Spleen (tissue), 11 donors: ENCODE data around the gene CCDC59. TPM values are rescaled to one million over a fixed set of nuclear protein-coding genes. Genes with fewer than 3 reads are reported as not detected.

ENCODE experiments used
- DNase-seq: peaks from one replicate; pipeline ENCODE4 v3.0.0-alpha.2; 2020
- H3K27ac ChIP-seq, 8 donors: fragments of 200-600 bp; sonication (generic) in 7 of 8; 1 replicate in 4 of 8; 2 replicates in 4 of 8; pipeline versions ENCODE4 v1.5.0 to v1.8.0; 2016 to 2021; ENCODE audit warnings: inconsistent platforms in 4 of 8, mild to moderate bottlenecking in 4 of 8, moderate library complexity in 1 of 8
- H3K27me3 ChIP-seq, 7 donors: fragments of 200-600 bp; sonication (generic) in 6 of 7; replicated peaks in 1 of 7; 1 replicate in 4 of 7; 2 replicates in 3 of 7; pipeline versions ENCODE4 v1.5.0 to v1.8.0; 2016 to 2021; ENCODE audit warnings: inconsistent platforms in 3 of 7, mild to moderate bottlenecking in 1 of 7
- H3K36me3 ChIP-seq, 6 donors: fragments of 200-600 bp; sonication (generic) in 5 of 6; 1 replicate in 4 of 6; 2 replicates in 2 of 6; pipeline versions ENCODE4 v1.5.0 to v1.8.0; 2016 to 2021; ENCODE audit warnings: inconsistent platforms in 2 of 6
- H3K4me1 ChIP-seq, 6 donors: fragments of 200-600 bp; sonication (generic) in 5 of 6; 1 replicate in 3 of 6; 2 replicates in 3 of 6; pipeline versions ENCODE4 v1.5.0 to v1.8.0; 2016 to 2021; ENCODE audit warnings: inconsistent platforms in 3 of 6
- H3K4me3 ChIP-seq, 8 donors: fragments of 200-600 bp; sonication (generic) in 7 of 8; 1 replicate in 4 of 8; 2 replicates in 4 of 8; pipeline versions ENCODE4 v1.5.0 to v1.8.0; 2016 to 2021; ENCODE audit warnings: inconsistent platforms in 4 of 8, mild to moderate bottlenecking in 4 of 8, moderate library complexity in 2 of 8
- H3K9me3 ChIP-seq, 8 donors: fragments of 200-600 bp; sonication (generic) in 7 of 8; 1 replicate in 4 of 8; 2 replicates in 4 of 8; pipeline versions ENCODE4 v1.5.0 to v1.8.0; 2016 to 2021; ENCODE audit warnings: inconsistent platforms in 4 of 8
- POLR2A ChIP-seq, 3 donors: fragments of 450-650 bp; IDR thresholded peaks; one replicate each; pipeline ENCODE4 v1.5.1; 2017; ENCODE audit warnings: antibody characterized with exemption in 3 of 3, mild to moderate bottlenecking in 1 of 3
- POLR2AphosphoS5 ChIP-seq, 3 donors: sonication (generic); formaldehyde crosslinking; IDR thresholded peaks; one replicate each; pipeline ENCODE4 v1.5.1; 2017; ENCODE audit warnings: antibody characterized with exemption in 3 of 3
- WGBS, 5 donors: extraction: QIAGEN DNeasy Blood & Tissue Kit in 3 of 5; methylation state at CpG; one replicate each; pipeline versions ENCODE4 v1.1.5 to v1.1.7; 2013 to 2018; 5-methylcytosine and 5-hydroxymethylcytosine counted together
- intact Hi-C: fragments of 100-400 bp; cut with DNase I; formaldehyde crosslinking; loops from one replicate; pipeline ENCODE4 v1.15.0; 2023; ENCODE audit warnings: low total_unique reads
- polyA plus RNA-seq, 3 donors: library from polyadenylated mRNA; stranded (reverse); fragments of 200-250 nt; gene quantifications; one replicate each; pipeline ENCODE4 v1.2.1, GENCODE V29; 2013
- total RNA-seq, 7 donors: library from RNA; depleted of rRNA in 3 of 7; stranded (reverse); fragments of >200 nt in 3 of 7; fragmentation: NEBNext Ultra II Directional in 4 of 7; extraction: Animal tissue kit (Norgen Biotek cat#: 25700) in 4 of 7; gene quantifications; one replicate each; pipeline versions ENCODE4 v1.1.0 to v1.2.1, GENCODE V29; 2016 to 2021
- TF ChIP-seq, protein P1 (sequence below), 11 experiments: fragments of 200-600 bp in 7 of 11; fragments of 450-650 bp in 4 of 11; sonication (generic) in 4 of 11; IDR thresholded peaks in 8 of 11; conservative IDR thresholded peaks in 3 of 11; 1 replicate in 7 of 11; 2 replicates in 4 of 11; pipeline versions ENCODE4 v1.4.0 to v1.8.0; 2016 to 2021; ENCODE audit warnings: antibody characterized with exemption in 11 of 11, inconsistent platforms in 4 of 11, mild to moderate bottlenecking in 1 of 11
- donor health status: healthy with polysubstance abuse.
- donor health status: DM: no; HTN: no; CAD: no; lungs with moderate emphysema.
- donor health status: DM: no; HTN: no; CAD: no.
- donor health status: Bipolar disorder and iron deficiency.
- donor health status: healthy.
- donor health status: DM: no; HTN: no; CAD: no.
- donor health status: DM: yes; HTN: yes; CAD: no.

The CCDC59 gene
- total and polyA plus RNA-seq, 10 donors, result 28.0 to 59.0 (median 43.2) TPM

DNA sequence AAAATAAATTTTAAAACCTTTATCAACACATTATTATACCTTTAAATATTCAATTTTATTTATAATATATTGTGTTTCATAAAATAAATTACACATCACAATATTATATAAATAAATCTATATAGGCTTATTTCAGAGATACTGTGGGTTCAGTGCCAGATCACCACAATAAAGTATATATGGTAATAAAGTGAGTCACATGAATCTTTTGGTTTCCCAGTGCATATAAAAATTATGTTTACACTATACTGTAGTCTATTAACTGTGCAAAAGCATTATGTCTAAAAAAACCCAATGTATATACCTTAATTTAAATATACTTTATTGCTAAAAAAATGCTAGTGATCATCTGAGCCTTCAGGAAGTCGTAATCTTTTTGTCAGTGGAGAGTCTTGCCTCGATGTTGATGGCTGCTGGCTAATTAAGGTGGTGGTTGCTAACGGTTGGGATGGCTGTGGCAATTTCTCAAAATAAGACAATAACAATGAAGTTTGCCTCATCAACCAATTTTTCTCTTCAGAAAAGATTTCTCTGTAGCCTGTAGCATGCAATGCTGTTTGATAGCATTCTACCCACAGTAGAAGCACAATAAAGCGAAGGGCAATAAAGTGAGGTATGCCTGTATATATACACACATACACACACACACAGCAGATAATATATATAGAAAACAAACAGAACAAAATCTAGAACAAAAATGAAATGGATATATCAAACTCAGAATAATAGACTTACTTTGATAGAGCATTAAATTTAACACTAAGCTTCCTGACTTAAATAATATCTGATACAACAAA is 32.4 kb downstream of the CCDC59 start:
- no peak for DNase-seq
- 56 to 67% (median 58%) methylated on average over 4 of the region's 4 CpGs for WGBS, 5 donors
- H3K4me1 ChIP-seq, result no peaks in the 10 kb centered on the region
- H3K27ac ChIP-seq, result no peak overlapping the region
- intact Hi-C loops, result no loop called here
- no peaks in the 10 kb centered on the region for H3K36me3 ChIP-seq
- no peak overlapping the region for H3K4me3 ChIP-seq
- H3K27me3 ChIP-seq, result no peaks in the 10 kb centered on the region
- no peaks in the 10 kb centered on the region for H3K9me3 ChIP-seq
- TF ChIP-seq POLR2A (IDR thresholded peaks at IDR 0.05) (no peak), POLR2AphosphoS5 (IDR thresholded peaks at IDR 0.05) (no peak)
- TF ChIP-seq, protein P1, sequence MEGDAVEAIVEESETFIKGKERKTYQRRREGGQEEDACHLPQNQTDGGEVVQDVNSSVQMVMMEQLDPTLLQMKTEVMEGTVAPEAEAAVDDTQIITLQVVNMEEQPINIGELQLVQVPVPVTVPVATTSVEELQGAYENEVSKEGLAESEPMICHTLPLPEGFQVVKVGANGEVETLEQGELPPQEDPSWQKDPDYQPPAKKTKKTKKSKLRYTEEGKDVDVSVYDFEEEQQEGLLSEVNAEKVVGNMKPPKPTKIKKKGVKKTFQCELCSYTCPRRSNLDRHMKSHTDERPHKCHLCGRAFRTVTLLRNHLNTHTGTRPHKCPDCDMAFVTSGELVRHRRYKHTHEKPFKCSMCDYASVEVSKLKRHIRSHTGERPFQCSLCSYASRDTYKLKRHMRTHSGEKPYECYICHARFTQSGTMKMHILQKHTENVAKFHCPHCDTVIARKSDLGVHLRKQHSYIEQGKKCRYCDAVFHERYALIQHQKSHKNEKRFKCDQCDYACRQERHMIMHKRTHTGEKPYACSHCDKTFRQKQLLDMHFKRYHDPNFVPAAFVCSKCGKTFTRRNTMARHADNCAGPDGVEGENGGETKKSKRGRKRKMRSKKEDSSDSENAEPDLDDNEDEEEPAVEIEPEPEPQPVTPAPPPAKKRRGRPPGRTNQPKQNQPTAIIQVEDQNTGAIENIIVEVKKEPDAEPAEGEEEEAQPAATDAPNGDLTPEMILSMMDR (IDR thresholded peaks at IDR 0.05 in 8 of 11, conservative IDR thresholded peaks at IDR 0.05 in 3 of 11), result no peak

DNA sequence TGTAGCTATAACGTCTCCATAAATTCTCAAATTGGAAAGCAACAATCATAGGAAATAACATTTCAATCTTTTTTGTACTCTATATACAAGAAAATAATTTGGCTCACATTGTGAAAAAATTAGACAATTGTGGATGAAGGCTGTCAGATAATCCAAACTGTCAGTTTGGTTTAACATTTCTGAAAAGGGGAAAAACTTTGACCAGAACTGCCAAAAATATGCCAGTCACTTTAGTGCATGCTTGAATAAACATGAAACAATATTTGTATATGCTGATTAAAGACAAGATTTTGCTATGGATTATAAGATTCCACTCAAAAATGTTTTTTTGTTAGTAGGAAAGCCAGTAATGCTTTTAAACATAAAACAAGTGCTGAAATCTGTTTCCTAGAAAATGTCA is 38.9 kb downstream of the CCDC59 start:
- intact Hi-C loops, result no loop called here
- H3K9me3 ChIP-seq, result no peaks in the 10 kb centered on the region
- TF ChIP-seq, protein P1 (IDR thresholded peaks at IDR 0.05 in 8 of 11, conservative IDR thresholded peaks at IDR 0.05 in 3 of 11), result no peak
- TF ChIP-seq POLR2AphosphoS5 (IDR thresholded peaks at IDR 0.05) (no peak), POLR2A (IDR thresholded peaks at IDR 0.05) (no peak)
- 49 to 83% (median 62%) methylated on average over 1 of the region's 1 CpG for WGBS, 5 donors
- H3K36me3 ChIP-seq, result no peaks in the 10 kb centered on the region
- DNase-seq, result no peak
- H3K27ac ChIP-seq, result no peak overlapping the region
- H3K27me3 ChIP-seq, result peaks cover 0 to 4% (median 0%) of the 10 kb centered on the region in 7 donors
- no peak overlapping the region for H3K4me3 ChIP-seq
- H3K4me1 ChIP-seq, result no peaks in the 10 kb centered on the region

DNA sequence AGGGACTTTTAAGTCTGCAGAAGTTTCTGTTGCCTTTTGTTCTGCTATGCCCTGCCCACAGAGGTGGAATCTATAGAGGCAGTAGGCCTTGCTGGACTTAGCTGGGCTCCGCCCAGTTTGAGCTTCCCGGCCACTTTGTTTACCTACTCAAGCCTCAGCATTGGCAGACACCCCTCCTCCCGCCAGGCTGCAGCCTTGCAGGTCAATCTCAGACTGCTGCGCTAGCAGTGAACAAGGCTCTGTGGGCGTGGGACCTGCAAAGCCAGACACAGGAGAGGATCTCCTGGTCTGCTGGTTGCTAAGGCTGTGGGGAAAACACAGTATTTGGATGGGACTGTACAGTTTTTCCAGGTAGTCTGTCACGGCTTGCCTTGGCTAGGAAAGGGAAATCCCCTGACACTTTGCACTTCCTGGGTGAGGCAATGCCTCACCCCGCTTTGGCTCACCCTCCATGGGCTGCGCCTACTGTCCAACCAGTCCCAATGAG is 43.7 kb downstream of the CCDC59 start:
- no peak overlapping the region for H3K4me3 ChIP-seq
- intact Hi-C loops, result no loop called here
- WGBS, 5 donors, result 46 to 63% (median 53%) methylated on average over 7 to 8 of the region's 8 CpGs
- peaks cover 0 to 11% (median 5%) of the 10 kb centered on the region in 8 donors for H3K9me3 ChIP-seq
- no peak for DNase-seq
- no peak overlapping the region for H3K27ac ChIP-seq
- no peaks in the 10 kb centered on the region for H3K4me1 ChIP-seq
- no peak for TF ChIP-seq POLR2A (IDR thresholded peaks at IDR 0.05)
- TF ChIP-seq, protein P1 (IDR thresholded peaks at IDR 0.05 in 8 of 11, conservative IDR thresholded peaks at IDR 0.05 in 3 of 11), result no peak
- no peak for TF ChIP-seq POLR2AphosphoS5 (IDR thresholded peaks at IDR 0.05)
- no peaks in the 10 kb centered on the region for H3K36me3 ChIP-seq
- H3K27me3 ChIP-seq, result peaks cover 0 to 4% (median 0%) of the 10 kb centered on the region in 7 donors

Other genes starting within 250 kb of the CCDC59 start
- gene METTL25, start 142 bp upstream of the CCDC59 start, total RNA-seq, result 10 to 100 TPM; 17.1 to 21.1 (median 18.2) TPM
- gene METTL25, start 142 bp upstream of the CCDC59 start, polyA plus RNA-seq, result 1 to 10 TPM; 6.2 to 9.6 (median 9.3) TPM